Left lung (tissue), 10 donors: Measurements from ENCODE around the gene SP7. TPM values are rescaled to one million over a fixed set of nuclear protein-coding genes. Genes with fewer than 3 reads are reported as not detected.
A peak's percentile ranks its signal among the peaks of the same experiment; 100 is the strongest.
"Not testable (repeated sequence)": the region's sequence is repeated elsewhere in the genome, so short reads cannot be mapped to it uniquely, and the experiment has no call there.

Source experiments
- ATAC-seq: fragments of 200-7000 bp; cut with Tn5 transposase; one replicate; pipeline ENCODE4 v1.9.1; 2020; ENCODE audit warnings: moderate library complexity
- DNase-seq, 4 donors: peaks; one replicate each; pipeline ENCODE4 v3.0.0-alpha.2; 2013 to 2020
- H3K27ac ChIP-seq, 2 donors: fragments of 200-600 bp; sonication (generic) in 1 of 2; one replicate each; pipeline versions ENCODE4 v1.5.0 to v1.8.0; 2020 to 2021
- H3K27me3 ChIP-seq, 2 donors: fragments of 200-600 bp; sonication (generic) in 1 of 2; one replicate each; pipeline versions ENCODE4 v1.5.0 to v1.8.0; 2020 to 2021
- H3K36me3 ChIP-seq, 2 donors: fragments of 200-600 bp; sonication (generic) in 1 of 2; one replicate each; pipeline versions ENCODE4 v1.5.0 to v1.8.0; 2020 to 2021
- H3K4me1 ChIP-seq, 2 donors: fragments of 200-600 bp; one replicate each; pipeline ENCODE4 v1.8.0; 2021
- H3K4me3 ChIP-seq, 2 donors: fragments of 200-600 bp; sonication (generic) in 1 of 2; one replicate each; pipeline versions ENCODE4 v1.5.0 to v1.8.0; 2020 to 2021; ENCODE audit warnings: mild to moderate bottlenecking in 1 of 2
- H3K9me3 ChIP-seq, 2 donors: fragments of 200-600 bp; sonication (generic) in 1 of 2; one replicate each; pipeline versions ENCODE4 v1.5.0 to v1.8.0; 2020 to 2021
- CTCF ChIP-seq, 2 donors: fragments of 200-600 bp; sonication (generic) in 1 of 2; IDR thresholded peaks; one replicate each; pipeline versions ENCODE4 v1.5.0 to v1.8.0; 2021; ENCODE audit warnings: antibody characterized with exemption in 2 of 2
- intact Hi-C, 2 donors: fragments of 100-400 bp; cut with DNase I; formaldehyde crosslinking; loops; one replicate each; pipeline versions ENCODE4 v1.11.2 to v1.14.2; 2022
- polyA plus RNA-seq, 6 donors: library from polyadenylated mRNA; unstranded; fragments of 120-200 nt; gene quantifications; one replicate each; pipeline ENCODE4 v1.2.1, GENCODE V29; 2013; ENCODE audit not compliant: insufficient read length in 6 of 6
- total RNA-seq, 2 donors: library from RNA; stranded (reverse); fragmentation: NEBNext Ultra II Directional; extraction: Animal tissue kit (Norgen Biotek cat#: 25700); gene quantifications; one replicate each; pipeline ENCODE4 v1.2.1, GENCODE V29; 2021
- donor health status: DM: no; HTN: yes; CAD: no.
- donor health status: DM: no; HTN: no; CAD: no.

The SP7 gene
- total and polyA plus RNA-seq, 8 donors: 0.11 to 0.64 (median 0.15) TPM; not detected in 1

- H3K27me3 ChIP-seq: no peaks in the 10 kb centered on the region
- no peak overlapping the region for H3K4me3 ChIP-seq
- H3K27ac ChIP-seq: no peak overlapping the region
- H3K9me3 ChIP-seq: no peaks in the 10 kb centered on the region
- H3K36me3 ChIP-seq: no peaks in the 10 kb centered on the region
- ATAC-seq (no peak), DNase-seq (no peak)
- peaks cover 15 to 42% of the 10 kb centered on the region in 2 donors for H3K4me1 ChIP-seq
- no peak for TF ChIP-seq CTCF (IDR thresholded peaks at IDR 0.05)
- intact Hi-C loops: no loop called here
These were observed 40.6 kb upstream of the SP7 start for GRCh38 chr12:53376747-53377146.

GRCh38 chr12:53374277-53374676, 38.1 kb upstream of the SP7 start:
- H3K4me3 ChIP-seq, H3K27me3 ChIP-seq, ATAC-seq, H3K9me3 ChIP-seq, intact Hi-C loops, H3K36me3 ChIP-seq: not testable (repeated sequence)
- DNase-seq: peak in 1 of 4 donors; percentile 32
- Histone ChIP-seq H3K4me1 (peaks cover 7 to 54% of the 10 kb centered on the region in 2 donors), H3K27ac (peak overlapping the region in 1 of 2 donors; percentile 81)

- H3K36me3 ChIP-seq, H3K4me3 ChIP-seq, ATAC-seq, intact Hi-C loops, H3K27me3 ChIP-seq, H3K9me3 ChIP-seq: not testable (repeated sequence)
- DNase-seq: peak in 1 of 4 donors; percentile 13
- H3K27ac ChIP-seq: peak overlapping the region; percentile 57 to 81
- H3K4me1 ChIP-seq: peaks cover 2 to 54% of the 10 kb centered on the region in 2 donors
These were observed 37.5 kb upstream of the SP7 start for GRCh38 chr12:53373554-53374133.

- DNase-seq: no peak
- Histone ChIP-seq H3K4me1 (peaks cover 2 to 53% of the 10 kb centered on the region in 2 donors), H3K36me3 (no peaks in the 10 kb centered on the region), H3K27me3 (no peaks in the 10 kb centered on the region), H3K4me3 (no peak overlapping the region), H3K9me3 (no peaks in the 10 kb centered on the region), H3K27ac (peak overlapping the region; percentile 65 to 90)
- TF ChIP-seq CTCF (IDR thresholded peaks at IDR 0.05): no peak
- intact Hi-C loops: no loop called here
- ATAC-seq: peak; percentile 81
These were observed 29.2 kb upstream of the SP7 start for GRCh38 chr12:53365245-53365904.

GRCh38 chr12:53361638-53362037, 25.5 kb upstream of the SP7 start:
- ATAC-seq, H3K9me3 ChIP-seq, H3K4me3 ChIP-seq, H3K36me3 ChIP-seq, H3K27me3 ChIP-seq, DNase-seq, H3K27ac ChIP-seq, intact Hi-C loops: not testable (repeated sequence)
- peaks cover 2 to 22% of the 10 kb centered on the region in 2 donors for H3K4me1 ChIP-seq

GRCh38 chr12:53358836-53359419, 22.8 kb upstream of the SP7 start:
- DNase-seq (no peak), ATAC-seq (no peak)
- Histone ChIP-seq H3K4me1 (no peaks in the 10 kb centered on the region), H3K36me3 (no peaks in the 10 kb centered on the region), H3K4me3 (no peak overlapping the region), H3K27ac (no peak overlapping the region), H3K27me3 (no peaks in the 10 kb centered on the region), H3K9me3 (no peaks in the 10 kb centered on the region)
- intact Hi-C loops: no loop called here
- TF ChIP-seq CTCF (IDR thresholded peaks at IDR 0.05): no peak
